ENCODE results near the gene PLXNA4.

The PLXNA4 gene

DNA sequence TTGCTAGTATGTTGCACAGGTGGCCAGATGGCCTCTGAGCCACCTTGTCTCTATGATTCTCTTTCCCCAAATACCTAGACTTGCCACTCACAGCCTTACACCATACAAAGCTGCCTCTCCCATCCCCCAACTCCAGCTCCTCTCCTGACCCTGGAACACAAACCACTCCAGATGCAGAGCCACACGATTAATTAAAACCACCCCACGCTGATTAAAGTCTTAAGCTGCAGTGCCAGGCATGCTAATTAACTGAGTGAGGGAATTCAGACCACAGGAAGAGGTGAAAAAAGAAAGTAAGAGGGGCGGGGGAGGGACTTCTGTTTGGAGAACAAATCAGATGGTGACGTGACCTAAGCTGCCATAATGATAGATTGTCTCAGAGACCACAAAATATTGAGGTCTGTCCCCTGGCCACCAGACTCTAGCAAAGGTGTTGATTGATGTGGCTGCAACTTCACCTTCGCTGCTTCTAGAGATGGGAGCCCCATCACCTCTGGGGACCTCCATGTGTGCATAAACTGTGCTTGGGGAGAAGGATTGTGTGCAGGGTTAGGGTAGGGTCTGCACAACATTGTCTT lies 331.3 kb downstream of the PLXNA4 start:
- peaks cover 8% of the 10 kb centered on the region; the same call in 1 of the 2 replicates for H3K9me3 ChIP-seq (ENCODE audit: insufficient read depth, low read depth, low read length)
- no peak overlapping the region for H3K27ac ChIP-seq (ENCODE audit: low read depth, low read length)
- H3K4me1 ChIP-seq (ENCODE audit: insufficient read depth, low read length), result peaks cover 4% of the 10 kb centered on the region
- no peaks in the 10 kb centered on the region for H3K27me3 ChIP-seq (ENCODE audit: insufficient read depth, low read length)
- no peak overlapping the region for H3K9ac ChIP-seq (ENCODE audit: low read depth, low read length)
- no peak overlapping the region for H3K4me3 ChIP-seq (ENCODE audit: low read length)
- 89% methylated on average over 5 of the region's 5 CpGs for WGBS
- H3K36me3 ChIP-seq (ENCODE audit: insufficient read depth, low read length), result no peaks in the 10 kb centered on the region

GRCh38 chr7:132243463-132243862 lies 332.8 kb downstream of the PLXNA4 start:
- Histone ChIP-seq H3K36me3 (ENCODE audit: insufficient read depth, low read length) (no peaks in the 10 kb centered on the region), H3K9ac (ENCODE audit: low read depth, low read length) (no peak overlapping the region), H3K27ac (ENCODE audit: low read depth, low read length) (no peak overlapping the region), H3K9me3 (ENCODE audit: insufficient read depth, low read depth, low read length) (peaks cover 8% of the 10 kb centered on the region; the same call in 1 of the 2 replicates), H3K4me1 (ENCODE audit: insufficient read depth, low read length) (no peaks in the 10 kb centered on the region), H3K4me3 (ENCODE audit: low read length) (no peak overlapping the region), H3K27me3 (ENCODE audit: insufficient read depth, low read length) (no peaks in the 10 kb centered on the region)
- 99% methylated on average over 3 of the region's 3 CpGs for WGBS

GRCh38 chr7:132243051-132243450 lies 333.2 kb downstream of the PLXNA4 start:
- Histone ChIP-seq H3K36me3 (ENCODE audit: insufficient read depth, low read length) (no peaks in the 10 kb centered on the region), H3K9me3 (ENCODE audit: insufficient read depth, low read depth, low read length) (peaks cover 8% of the 10 kb centered on the region; the same call in 1 of the 2 replicates), H3K9ac (ENCODE audit: low read depth, low read length) (no peak overlapping the region), H3K4me3 (ENCODE audit: low read length) (no peak overlapping the region), H3K27me3 (ENCODE audit: insufficient read depth, low read length) (no peaks in the 10 kb centered on the region), H3K27ac (ENCODE audit: low read depth, low read length) (no peak overlapping the region), H3K4me1 (ENCODE audit: insufficient read depth, low read length) (no peaks in the 10 kb centered on the region)
- WGBS, result 100% methylated on average over 1 of the region's 1 CpG

GRCh38 chr7:132242192-132242812 lies 334.0 kb downstream of the PLXNA4 start:
- Histone ChIP-seq H3K9ac (ENCODE audit: low read depth, low read length) (no peak overlapping the region), H3K27me3 (ENCODE audit: insufficient read depth, low read length) (no peaks in the 10 kb centered on the region), H3K36me3 (ENCODE audit: insufficient read depth, low read length) (no peaks in the 10 kb centered on the region), H3K9me3 (ENCODE audit: insufficient read depth, low read depth, low read length) (peaks cover 8% of the 10 kb centered on the region; the same call in 1 of the 2 replicates), H3K4me3 (ENCODE audit: low read length) (no peak overlapping the region), H3K4me1 (ENCODE audit: insufficient read depth, low read length) (no peaks in the 10 kb centered on the region), H3K27ac (ENCODE audit: low read depth, low read length) (no peak overlapping the region)
- WGBS, result 92% methylated on average over 5 of the region's 5 CpGs

- no peak overlapping the region for H3K4me3 ChIP-seq (ENCODE audit: low read length)
- peaks cover 7% of the 10 kb centered on the region; the same call in 1 of the 2 replicates for H3K9me3 ChIP-seq (ENCODE audit: insufficient read depth, low read depth, low read length)
- no peaks in the 10 kb centered on the region for H3K27me3 ChIP-seq (ENCODE audit: insufficient read depth, low read length)
- H3K4me1 ChIP-seq (ENCODE audit: insufficient read depth, low read length), result no peaks in the 10 kb centered on the region
- H3K9ac ChIP-seq (ENCODE audit: low read depth, low read length), result no peak overlapping the region
- H3K36me3 ChIP-seq (ENCODE audit: insufficient read depth, low read length), result no peaks in the 10 kb centered on the region
- H3K27ac ChIP-seq (ENCODE audit: low read depth, low read length), result no peak overlapping the region
- 71% methylated on average over 5 of the region's 6 CpGs for WGBS
Measured at GRCh38 chr7:132240821-132241422, 335.3 kb downstream of the PLXNA4 start.

DNA sequence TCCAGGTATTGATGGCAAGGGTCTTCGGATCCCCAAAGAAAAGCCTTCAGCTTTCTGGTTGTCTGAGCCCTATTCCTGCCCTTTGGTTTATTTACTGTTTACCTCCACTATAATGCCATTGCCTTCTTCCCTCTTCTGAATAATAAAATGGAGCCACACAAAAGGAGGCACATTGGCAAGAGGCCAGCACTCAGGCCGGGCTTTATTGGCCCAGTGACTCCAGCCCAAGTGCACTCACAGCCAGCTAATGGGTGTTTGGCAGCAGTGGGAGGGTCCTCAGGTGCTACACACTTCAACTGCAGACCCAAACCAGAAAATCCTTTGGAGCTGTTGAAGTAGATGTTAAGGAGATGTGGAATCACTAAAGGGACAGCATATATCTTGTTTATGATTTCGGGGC lies 336.0 kb downstream of the PLXNA4 start:
- Histone ChIP-seq H3K4me3 (ENCODE audit: low read length) (no peak overlapping the region), H3K9ac (ENCODE audit: low read depth, low read length) (no peak overlapping the region), H3K36me3 (ENCODE audit: insufficient read depth, low read length) (no peaks in the 10 kb centered on the region), H3K27me3 (ENCODE audit: insufficient read depth, low read length) (no peaks in the 10 kb centered on the region), H3K27ac (ENCODE audit: low read depth, low read length) (no peak overlapping the region), H3K9me3 (ENCODE audit: insufficient read depth, low read depth, low read length) (peaks cover under 1% of the 10 kb centered on the region; the same call in 1 of the 2 replicates), H3K4me1 (ENCODE audit: insufficient read depth, low read length) (no peaks in the 10 kb centered on the region)
- WGBS, result 92% methylated on average over 3 of the region's 3 CpGs

GRCh38 chr7:132239422-132239994 lies 336.8 kb downstream of the PLXNA4 start:
- H3K9ac ChIP-seq (ENCODE audit: low read depth, low read length), result no peak overlapping the region
- no peaks in the 10 kb centered on the region for H3K36me3 ChIP-seq (ENCODE audit: insufficient read depth, low read length)
- H3K4me1 ChIP-seq (ENCODE audit: insufficient read depth, low read length), result no peaks in the 10 kb centered on the region
- no peaks in the 10 kb centered on the region for H3K9me3 ChIP-seq (ENCODE audit: insufficient read depth, low read depth, low read length)
- no peak overlapping the region for H3K4me3 ChIP-seq (ENCODE audit: low read length)
- 92% methylated on average over 5 of the region's 5 CpGs for WGBS
- no peak overlapping the region for H3K27ac ChIP-seq (ENCODE audit: low read depth, low read length)
- H3K27me3 ChIP-seq (ENCODE audit: insufficient read depth, low read length), result no peaks in the 10 kb centered on the region

DNA sequence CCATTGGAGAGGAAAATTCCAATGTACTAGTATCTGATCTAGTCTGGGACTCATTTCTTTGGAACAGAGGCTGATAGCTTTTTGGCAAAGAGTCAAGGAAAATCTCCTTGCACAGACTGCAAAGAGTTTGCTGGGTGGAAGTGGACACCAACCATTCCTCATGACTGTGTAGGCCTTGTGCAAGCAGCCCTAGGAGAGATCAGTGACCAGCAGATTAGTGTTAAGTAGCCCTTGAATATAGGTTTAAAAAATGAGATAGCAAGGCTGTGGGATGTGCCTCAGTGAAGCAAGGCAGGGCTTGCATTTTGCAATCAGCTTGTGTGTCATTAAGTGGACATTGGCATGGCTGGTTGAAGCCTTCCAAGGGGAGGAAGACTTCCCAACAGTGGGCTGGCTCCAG lies 341.6 kb downstream of the PLXNA4 start:
- H3K4me3 ChIP-seq (ENCODE audit: low read length), result no peak overlapping the region
- H3K36me3 ChIP-seq (ENCODE audit: insufficient read depth, low read length), result no peaks in the 10 kb centered on the region
- H3K9me3 ChIP-seq (ENCODE audit: insufficient read depth, low read depth, low read length), result no peaks in the 10 kb centered on the region

GRCh38 chr7:132232406-132232805 lies 343.9 kb downstream of the PLXNA4 start:
- no peaks in the 10 kb centered on the region for H3K27me3 ChIP-seq (ENCODE audit: insufficient read depth, low read length)
- H3K9me3 ChIP-seq (ENCODE audit: insufficient read depth, low read depth, low read length), result no peaks in the 10 kb centered on the region
- no peaks in the 10 kb centered on the region for H3K36me3 ChIP-seq (ENCODE audit: insufficient read depth, low read length)
- 74% methylated on average over 3 of the region's 3 CpGs for WGBS
- H3K9ac ChIP-seq (ENCODE audit: low read depth, low read length), result no peak overlapping the region
- H3K4me1 ChIP-seq (ENCODE audit: insufficient read depth, low read length), result peaks cover 4% of the 10 kb centered on the region; the same call in 1 of the 2 replicates
- no peak overlapping the region for H3K4me3 ChIP-seq (ENCODE audit: low read length)
- H3K27ac ChIP-seq (ENCODE audit: low read depth, low read length), result no peak overlapping the region

More for the DNA sequence above, 341.6 kb downstream of the PLXNA4 start:
- Histone ChIP-seq H3K27ac (ENCODE audit: low read depth, low read length) (no peak overlapping the region), H3K9ac (ENCODE audit: low read depth, low read length) (no peak overlapping the region), H3K27me3 (ENCODE audit: insufficient read depth, low read length) (no peaks in the 10 kb centered on the region), H3K4me1 (ENCODE audit: insufficient read depth, low read length) (no peaks in the 10 kb centered on the region)

- no peaks in the 10 kb centered on the region for H3K9me3 ChIP-seq (ENCODE audit: insufficient read depth, low read depth, low read length)
- whole genome bisulfite sequencing, result 90% methylated on average over 7 of the region's 7 CpGs
- peaks cover 4% of the 10 kb centered on the region; the same call in 1 of the 2 replicates for H3K4me1 ChIP-seq (ENCODE audit: insufficient read depth, low read length)
- H3K4me3 ChIP-seq (ENCODE audit: low read length), result no peak overlapping the region
- no peak overlapping the region for H3K9ac ChIP-seq (ENCODE audit: low read depth, low read length)
- H3K27me3 ChIP-seq (ENCODE audit: insufficient read depth, low read length), result no peaks in the 10 kb centered on the region
- H3K36me3 ChIP-seq (ENCODE audit: insufficient read depth, low read length), result no peaks in the 10 kb centered on the region
- H3K27ac ChIP-seq (ENCODE audit: low read depth, low read length), result no peak overlapping the region
Measured at GRCh38 chr7:132230462-132230861, 345.8 kb downstream of the PLXNA4 start.

GRCh38 chr7:132228240-132228639 lies 348.0 kb downstream of the PLXNA4 start:
- H3K9ac ChIP-seq (ENCODE audit: low read depth, low read length), result no peak overlapping the region
- peaks cover 4% of the 10 kb centered on the region; the same call in 1 of the 2 replicates for H3K4me1 ChIP-seq (ENCODE audit: insufficient read depth, low read length)
- no peaks in the 10 kb centered on the region for H3K9me3 ChIP-seq (ENCODE audit: insufficient read depth, low read depth, low read length)
- no peaks in the 10 kb centered on the region for H3K27me3 ChIP-seq (ENCODE audit: insufficient read depth, low read length)
- H3K36me3 ChIP-seq (ENCODE audit: insufficient read depth, low read length), result no peaks in the 10 kb centered on the region
- WGBS, result 95% methylated on average over 14 of the region's 14 CpGs
- no peak overlapping the region for H3K4me3 ChIP-seq (ENCODE audit: low read length)
- no peak overlapping the region for H3K27ac ChIP-seq (ENCODE audit: low read depth, low read length)

Data from HUES64 (cell line).